HepG2 (cell line): ENCODE measurements around the gene CDH8. TPM values are rescaled to one million over a fixed set of nuclear protein-coding genes. Genes with fewer than 3 reads are reported as not detected.

Experiments
- ATAC-seq: fragments of 200-7000 bp; cut with Tn5 transposase; 3 replicates; pipeline ENCODE4 v1.9.1; 2020; ENCODE audit warnings: mild to moderate bottlenecking, moderate library complexity
- BruUV-seq: library from RNA; stranded (reverse); fragments of 400-500 nt; replicated peaks from 2 replicates; lab custom pipeline; 2021; lab: Mats Ljungman, UMichigan
- CTCF ChIA-PET: fragments of 300-600 bp; formaldehyde crosslinking; extraction: SDS; loops from one replicate; lab custom pipeline; 2021; ENCODE audit warnings: low total read pairs, inconsistent platforms, low intra/inter-chr PET ratio; lab: Yijun Ruan, JAX
- POLR2A ChIA-PET: fragments of 350-600 bp; sonication (Branson Sonifier 250); formaldehyde crosslinking; loops from one replicate; lab custom pipeline; 2020; ENCODE audit warnings: antibody characterized with exemption, inconsistent platforms; lab: Yijun Ruan, JAX
- DNase-seq: peaks from one replicate; pipeline ENCODE4 v3.0.0-alpha.2; 2015; ENCODE audit warnings: low spot score
- FAIRE-seq: peaks from 3 replicates; lab custom pipeline; 2011; peaks lifted over from hg19 to GRCh38; lab: Jason Lieb, UNC
- H2AFZ ChIP-seq: one replicate; pipeline ENCODE4 v1.6.1; 2011; ENCODE audit warnings: low read length, inconsistent platforms
- H3K27ac ChIP-seq: fragments of 300-600 bp; 3 replicates; pipeline ENCODE4 v1.8.0; 2011; ENCODE audit warnings: mixed run types, mild to moderate bottlenecking, mixed read lengths, low read length, inconsistent platforms; ENCODE audit not compliant: insufficient read depth; ENCODE audit errors: extremely low read length
- H3K27me3 ChIP-seq, 2 experiments: fragments of 200-600 bp in 1 of 2; 2 replicates in 1 of 2; 3 replicates in 1 of 2; pipeline versions ENCODE4 v1.6.0 to v1.8.0; 2011; ENCODE audit warnings: low read length in 2 of 2, mild to moderate bottlenecking in 2 of 2, moderate library complexity in 2 of 2, inconsistent platforms in 1 of 2; ENCODE audit not compliant: insufficient read depth in 2 of 2, control insufficient read depth in 1 of 2
- H3K36me3 ChIP-seq, 2 experiments: fragments of 200-600 bp in 1 of 2; replicated peaks in 1 of 2; 2 replicates in 1 of 2; 3 replicates in 1 of 2; pipeline versions ENCODE4 v1.5.1 to v1.8.0; 2011; ENCODE audit warnings: low read length in 2 of 2, inconsistent platforms in 1 of 2; ENCODE audit not compliant: insufficient read depth in 2 of 2, control insufficient read depth in 1 of 2
- H3K4me1 ChIP-seq: 2 replicates; pipeline ENCODE4 v1.5.1; 2012; ENCODE audit warnings: low read length, inconsistent platforms; ENCODE audit not compliant: insufficient read depth
- H3K4me2 ChIP-seq: 2 replicates; pipeline ENCODE4 v1.6.0; 2011; ENCODE audit warnings: low read depth, low read length, inconsistent platforms
- H3K4me3 ChIP-seq, 3 experiments: fragments of 200-600 bp in 1 of 3; sonication (generic), shearing (Covaris generic) in 1 of 3; replicated peaks in 1 of 3; 2 replicates each; pipeline ENCODE4 v1.5.1; 2011 to 2016; ENCODE audit warnings: low read length in 3 of 3, inconsistent platforms in 2 of 3, low read depth in 2 of 3, mild to moderate bottlenecking in 2 of 3, control low read depth in 1 of 3, mixed read lengths in 1 of 3; ENCODE audit not compliant: insufficient read depth in 1 of 3
- H3K79me2 ChIP-seq: one replicate; pipeline ENCODE4 v1.6.1; 2011; ENCODE audit warnings: low read length, inconsistent platforms; ENCODE audit not compliant: insufficient read depth
- H3K9ac ChIP-seq: 2 replicates; pipeline ENCODE4 v1.6.0; 2011; ENCODE audit warnings: mild to moderate bottlenecking, low read depth, low read length, inconsistent platforms; ENCODE audit not compliant: insufficient read depth
- H3K9me3 ChIP-seq: 2 replicates; pipeline ENCODE4 v1.5.1; 2012; ENCODE audit warnings: mild to moderate bottlenecking, low read length
- H4K20me1 ChIP-seq: 2 replicates; pipeline ENCODE4 v1.6.0; 2011; ENCODE audit warnings: inconsistent platforms, mild to moderate bottlenecking, low read length, moderate library complexity; ENCODE audit not compliant: insufficient read depth
- AHR ChIP-seq: IDR thresholded peaks from 2 replicates; pipeline ENCODE4 v1.6.1; 2018; ENCODE audit warnings: missing genetic modification reagents, missing compliant biosample characterization
- AKAP8 ChIP-seq: sonication (generic); formaldehyde crosslinking; IDR thresholded peaks from 2 replicates; pipeline ENCODE4 v1.5.1; 2020; ENCODE audit warnings: mild to moderate bottlenecking, missing genetic modification reagents
- CAMTA2 ChIP-seq: sonication (generic); formaldehyde crosslinking; IDR thresholded peaks from 2 replicates; pipeline ENCODE4 v1.4.0; 2020; ENCODE audit warnings: mild to moderate bottlenecking, missing genetic modification reagents, borderline replicate concordance
- CREB1 ChIP-seq, 2 experiments: fragments of 450-650 bp in 1 of 2; IDR thresholded peaks; 2 replicates each; pipeline ENCODE4 v1.6.1; 2016 to 2017; ENCODE audit warnings: control low read depth in 1 of 2, mild to moderate bottlenecking in 1 of 2, missing compliant biosample characterization in 1 of 2, missing genetic modification characterization in 1 of 2
- ETV5 ChIP-seq: IDR thresholded peaks from 2 replicates; pipeline ENCODE4 v1.6.1; 2018; ENCODE audit warnings: missing biosample characterization, missing genetic modification reagents, inconsistent platforms, borderline replicate concordance
- KMT2B ChIP-seq: IDR thresholded peaks from 2 replicates; pipeline ENCODE4 v1.6.1; 2016; ENCODE audit warnings: missing genetic modification reagents, missing compliant biosample characterization
- MEF2D ChIP-seq: sonication (generic); formaldehyde crosslinking; IDR thresholded peaks from 2 replicates; pipeline ENCODE4 v1.5.1; 2020; ENCODE audit warnings: mild to moderate bottlenecking, missing genetic modification reagents
- NCOA1 ChIP-seq: sonication (generic); formaldehyde crosslinking; IDR thresholded peaks from 2 replicates; pipeline ENCODE4 v1.9.0; 2021; ENCODE audit warnings: missing genetic modification reagents
- PLRG1 ChIP-seq: fragments of 450-650 bp; conservative IDR thresholded peaks from 2 replicates; pipeline ENCODE4 v1.6.1; 2016
- RFXAP ChIP-seq: sonication (generic); formaldehyde crosslinking; IDR thresholded peaks from 2 replicates; pipeline ENCODE4 v1.4.0; 2020; ENCODE audit warnings: missing genetic modification reagents, borderline replicate concordance
- XBP1 ChIP-seq: sonication (generic); formaldehyde crosslinking; IDR thresholded peaks from 2 replicates; pipeline ENCODE4 v1.5.0; 2020; ENCODE audit warnings: missing genetic modification reagents
- ZEB1 ChIP-seq: IDR thresholded peaks from 2 replicates; pipeline ENCODE4 v1.6.1; 2012; ENCODE audit warnings: mild to moderate bottlenecking, low read depth, inconsistent platforms; ENCODE audit not compliant: insufficient replicate concordance
- ZNF17 ChIP-seq: sonication (generic); formaldehyde crosslinking; IDR thresholded peaks from 2 replicates; pipeline ENCODE4 v1.5.0; 2020; ENCODE audit warnings: mild to moderate bottlenecking, missing genetic modification reagents
- ZNF275 ChIP-seq: sonication (generic); formaldehyde crosslinking; IDR thresholded peaks from 2 replicates; pipeline ENCODE4 v1.8.0; 2022; ENCODE audit warnings: missing genetic modification reagents, mild to moderate bottlenecking, inconsistent platforms, borderline replicate concordance
- ZNF34 ChIP-seq: sonication (generic); formaldehyde crosslinking; IDR thresholded peaks from 2 replicates; pipeline ENCODE4 v1.4.0; 2020; ENCODE audit warnings: mild to moderate bottlenecking, missing genetic modification reagents, borderline replicate concordance
- ZNF430 ChIP-seq: sonication (generic); formaldehyde crosslinking; IDR thresholded peaks from 2 replicates; pipeline ENCODE4 v1.9.0; 2021; ENCODE audit warnings: mild to moderate bottlenecking, missing genetic modification reagents
- ZNF432 ChIP-seq: sonication (generic); formaldehyde crosslinking; IDR thresholded peaks from 2 replicates; pipeline ENCODE4 v1.5.0; 2020; ENCODE audit warnings: missing genetic modification reagents, mild to moderate bottlenecking, borderline replicate concordance
- ZNF550 ChIP-seq: sonication (generic); formaldehyde crosslinking; IDR thresholded peaks from 2 replicates; pipeline ENCODE4 v1.4.0; 2020; ENCODE audit warnings: mild to moderate bottlenecking, missing genetic modification reagents, borderline replicate concordance
- ZNF564 ChIP-seq: sonication (generic); formaldehyde crosslinking; IDR thresholded peaks from 2 replicates; pipeline ENCODE4 v1.8.1; 2023; ENCODE audit warnings: mild to moderate bottlenecking, missing genetic modification reagents
- ZNF788 ChIP-seq: sonication (generic); formaldehyde crosslinking; IDR thresholded peaks from 2 replicates; pipeline ENCODE4 v1.5.0; 2020; ENCODE audit warnings: mild to moderate bottlenecking, missing genetic modification reagents, borderline replicate concordance
- ZNF790 ChIP-seq: sonication (generic); formaldehyde crosslinking; IDR thresholded peaks from 2 replicates; pipeline ENCODE4 v1.8.0; 2022; ENCODE audit warnings: missing genetic modification reagents, mild to moderate bottlenecking, borderline replicate concordance
- WGBS: methylation state at CpG from one replicate; pipeline ENCODE4 v1.1.6; 2017; ENCODE audit warnings: low lambda C conversion rate; 5-methylcytosine and 5-hydroxymethylcytosine counted together
- in situ Hi-C: cut with HindIII; loops from 2 replicates; pipeline ENCODE4 v1.10.0; 2017; ENCODE audit warnings: low pct_unique_long_range_greater_than_20kb; ENCODE audit not compliant: extremely low pct_ligation_motif_present
- intact Hi-C: fragments of 100-400 bp; cut with micrococcal nuclease; formaldehyde crosslinking; loops from one replicate; pipeline ENCODE4 v1.10.0; 2022; ENCODE audit not compliant: unreplicated experiment
- polyA plus RNA-seq, 8 experiments: library from polyadenylated mRNA; depleted of rRNA in 3 of 8; stranded (reverse) in 7 of 8; unstranded in 1 of 8; fragments of >200 nt; fragmentation: Illumina TruSeq in 4 of 8; extraction: Trizol in 4 of 8; gene quantifications; 2 replicates each; pipeline versions ENCODE4 v1.2.1 to v1.2.3, GENCODE V29; 2011 to 2016; ENCODE audit warnings: low read depth in 4 of 8, missing spikeins in 1 of 8, mixed read lengths in 1 of 8; ENCODE audit not compliant: insufficient read depth in 1 of 8
- total RNA-seq, 5 experiments: library from RNA; depleted of rRNA; stranded (reverse); fragments of >200 nt; fragmentation: Illumina TruSeq; extraction: Trizol; gene quantifications; 2 replicates each; pipeline ENCODE4 v1.2.3, GENCODE V29; 2016; ENCODE audit warnings: low read depth in 1 of 5

Gene CDH8
- total and polyA plus RNA-seq, 2 of the 13 experiments (the other 11 are each of a cell fraction or from before 2014, with no cell fraction given), result not detected

- FAIRE-seq (no peak), ATAC-seq (no peak), DNase-seq (no peak)
- BruUV-seq, result no TSS peak
- CTCF ChIA-PET, result no interaction called here
- Histone ChIP-seq H3K36me3 (no peaks in the 10 kb centered on the region), H3K79me2 (no peaks in the 10 kb centered on the region), H3K9me3 (no peaks in the 10 kb centered on the region), H2AFZ (no peak overlapping the region), H4K20me1 (no peaks in the 10 kb centered on the region), H3K4me3 (no peak overlapping the region), H3K4me2 (no peak overlapping the region), H3K4me1 (no peaks in the 10 kb centered on the region), H3K27ac (no peak overlapping the region), H3K27me3 (peaks cover 0 to 14% of the 10 kb centered on the region in 2 experiments; a peak in 2 of 5 replicates), H3K9ac (no peak overlapping the region)
- POLR2A ChIA-PET, result no interaction called here
- in situ Hi-C loops, result no loop called here
- TF ChIP-seq ETV5 (CRISPR knock-in tag), result no peak
- no peak for TF ChIP-seq AHR (CRISPR knock-in tag)
- no peak for TF ChIP-seq PLRG1
- no peak for TF ChIP-seq CAMTA2 (CRISPR knock-in tag)
- no peak for TF ChIP-seq CREB1 (IDR thresholded peaks at IDR 0.05)
- TF ChIP-seq CREB1 (CRISPR knock-in tag; IDR thresholded peaks at IDR 0.05), result no peak
- no peak for TF ChIP-seq XBP1
- TF ChIP-seq ZNF17, result no peak
- no peak for TF ChIP-seq KMT2B (CRISPR knock-in tag)
- no peak for TF ChIP-seq ZNF430 (CRISPR knock-in tag)
- TF ChIP-seq NCOA1, result no peak
- 0% methylated on average over 3 of the region's 3 CpGs for WGBS
- intact Hi-C loops, result no loop called here
Measured at GRCh38 chr16:62029947-62030346, 6.3 kb downstream of the CDH8 start.

GRCh38 chr16:62022688-62023087 is 13.6 kb downstream of the CDH8 start:
- Histone ChIP-seq H3K9me3 (no peaks in the 10 kb centered on the region), H3K36me3 (no peaks in the 10 kb centered on the region), H3K4me3 (no peak overlapping the region), H3K27ac (no peak overlapping the region), H3K9ac (no peak overlapping the region), H2AFZ (no peak overlapping the region), H3K4me1 (no peaks in the 10 kb centered on the region), H3K4me2 (no peak overlapping the region), H3K27me3 (no peaks in the 10 kb centered on the region; a peak in 1 of 5 replicates), H4K20me1 (no peaks in the 10 kb centered on the region), H3K79me2 (no peaks in the 10 kb centered on the region)
- ATAC-seq (no peak), DNase-seq (no peak), FAIRE-seq (no peak)
- BruUV-seq, result no TSS peak
- in situ Hi-C loops, result no loop called here
- POLR2A ChIA-PET, result no interaction called here
- CTCF ChIA-PET, result no interaction called here
- intact Hi-C loops, result no loop called here
- WGBS, result 6% methylated on average over 3 of the region's 3 CpGs
- TF ChIP-seq ZNF790 (no peak), AKAP8 (no peak), MEF2D (no peak), ZNF564 (no peak), ZNF550 (CRISPR knock-in tag) (no peak), ZEB1 (no peak), ZNF432 (CRISPR knock-in tag) (no peak), ZNF34 (CRISPR knock-in tag) (no peak), ZNF788 (CRISPR knock-in tag) (no peak), ZNF275 (CRISPR knock-in tag) (no peak), RFXAP (no peak)
